Adipose tissue (tissue), 3 donors: ENCODE results near the gene CIT. TPM values are rescaled to one million over a fixed set of nuclear protein-coding genes. Genes with fewer than 3 reads are reported as not detected.

Source experiments
- H3K27ac ChIP-seq: one replicate; pipeline ENCODE4 v1.5.1; 2013; ENCODE audit warnings: low read depth, low read length
- WGBS, 3 donors: extraction: QIAGEN DNeasy Blood & Tissue Kit; methylation state at CpG; one replicate each; pipeline ENCODE4 v1.1.7; 2013; 5-methylcytosine and 5-hydroxymethylcytosine counted together
- polyA plus RNA-seq, 3 donors: library from polyadenylated mRNA; stranded (reverse); fragments of 200-250 nt; gene quantifications; one replicate each; pipeline ENCODE4 v1.2.3, GENCODE V29; 2013
- donor health status: healthy with polysubstance abuse.
- donor health status: Bipolar disorder and iron deficiency.
- donor health status: healthy.

CIT gene
- polyA plus RNA-seq, 3 donors = 0.45 to 0.86 (median 0.67) TPM

DNA sequence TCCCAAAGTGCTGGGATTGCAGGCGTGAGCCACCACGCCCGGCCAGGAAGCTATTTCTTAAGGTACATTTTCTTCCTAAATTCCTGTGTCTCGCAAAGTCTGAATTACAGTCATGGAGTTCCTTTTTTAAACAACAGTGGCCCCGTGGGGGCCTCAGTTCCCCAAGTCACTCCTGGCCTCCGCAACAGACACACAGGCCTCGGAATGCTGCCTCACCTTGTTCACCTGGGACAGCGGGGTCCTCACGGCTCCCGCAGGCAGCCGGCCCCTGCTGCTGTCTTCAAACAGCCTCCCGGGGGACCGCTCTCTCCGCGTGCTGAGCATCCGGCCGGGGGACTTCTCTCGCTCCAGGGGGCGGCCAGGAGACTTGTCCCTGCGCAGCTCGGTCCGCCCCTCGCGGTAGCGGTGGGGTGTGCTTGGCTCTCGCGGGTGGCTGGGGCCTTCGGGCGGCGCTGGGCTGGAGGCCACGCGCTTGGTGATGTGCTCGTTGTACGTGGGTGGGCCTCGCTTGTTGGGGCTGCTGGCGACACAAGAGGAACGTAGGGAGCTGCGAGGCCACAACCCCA lies 187.1 kb downstream of the CIT start:
- WGBS, 3 donors = 95 to 98% (median 96%) methylated on average over 38 of the region's 38 CpGs
- H3K27ac ChIP-seq = no peak overlapping the region

DNA sequence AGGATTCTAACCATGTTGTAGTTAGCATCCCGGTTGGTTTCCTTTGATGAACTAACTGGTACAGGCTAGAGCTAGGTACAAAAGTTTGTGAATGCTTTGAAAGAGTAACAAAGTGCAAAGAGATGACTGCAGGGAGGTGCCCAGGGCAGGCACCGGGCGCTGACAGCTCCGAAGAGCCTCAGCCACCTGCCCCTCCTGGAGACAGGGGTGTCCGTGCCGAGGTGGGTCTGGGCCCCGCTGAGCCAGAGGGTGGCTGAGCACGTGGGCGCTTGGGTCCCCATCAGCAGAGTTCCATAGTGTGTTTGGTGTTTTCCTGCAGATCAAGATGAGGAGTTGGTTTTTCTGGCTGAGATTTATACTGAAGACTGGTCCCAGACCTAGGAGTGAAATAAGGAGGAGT lies 189.2 kb downstream of the CIT start:
- H3K27ac ChIP-seq = no peak overlapping the region
- WGBS, 3 donors = 89 to 94% (median 93%) methylated on average over 9 of the region's 9 CpGs

DNA sequence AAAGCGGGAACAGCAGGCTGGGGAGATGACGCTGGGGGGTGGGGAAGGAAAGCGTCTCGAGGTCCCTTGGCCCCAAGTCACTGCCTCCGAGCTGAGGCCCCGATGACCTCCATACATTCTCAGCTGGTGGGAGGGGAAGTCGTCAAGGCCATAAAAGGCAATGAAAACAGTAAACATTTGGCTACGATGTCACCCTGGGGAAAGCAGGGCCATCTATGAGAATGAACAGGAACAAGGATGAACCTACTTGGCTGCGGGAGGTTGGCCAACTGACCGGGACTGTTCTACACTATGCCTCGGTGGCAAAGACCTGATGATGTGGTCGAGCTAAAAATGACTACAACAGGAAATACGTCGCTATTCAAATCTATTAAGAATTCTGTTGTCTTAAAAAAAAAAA lies 189.7 kb downstream of the CIT start:
- WGBS, 3 donors = 56 to 83% (median 62%) methylated on average over 14 of the region's 14 CpGs
- H3K27ac ChIP-seq = no peak overlapping the region

DNA sequence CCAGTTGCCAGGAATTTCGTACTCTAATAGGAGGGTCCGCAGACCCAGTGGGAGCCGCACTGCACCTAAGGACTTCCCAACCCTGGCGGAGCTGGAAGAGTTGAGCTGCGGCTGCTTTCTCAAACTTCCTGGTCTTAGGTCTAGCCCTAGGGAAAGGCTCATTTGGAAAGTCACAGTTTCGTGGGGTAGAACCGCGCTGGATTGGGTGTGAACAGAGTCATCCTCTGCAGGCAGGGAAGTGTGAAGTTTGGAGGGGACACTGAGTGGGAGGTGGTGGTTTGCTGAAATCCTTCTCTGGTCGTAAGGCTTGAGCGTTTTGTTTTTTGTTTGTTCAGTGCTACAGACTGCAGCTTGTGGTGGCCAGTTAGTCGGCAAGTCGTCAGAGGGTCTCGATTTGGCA lies 190.3 kb downstream of the CIT start:
- H3K27ac ChIP-seq = no peak overlapping the region
- 71 to 87% (median 80%) methylated on average over 13 of the region's 13 CpGs for WGBS, 3 donors

DNA sequence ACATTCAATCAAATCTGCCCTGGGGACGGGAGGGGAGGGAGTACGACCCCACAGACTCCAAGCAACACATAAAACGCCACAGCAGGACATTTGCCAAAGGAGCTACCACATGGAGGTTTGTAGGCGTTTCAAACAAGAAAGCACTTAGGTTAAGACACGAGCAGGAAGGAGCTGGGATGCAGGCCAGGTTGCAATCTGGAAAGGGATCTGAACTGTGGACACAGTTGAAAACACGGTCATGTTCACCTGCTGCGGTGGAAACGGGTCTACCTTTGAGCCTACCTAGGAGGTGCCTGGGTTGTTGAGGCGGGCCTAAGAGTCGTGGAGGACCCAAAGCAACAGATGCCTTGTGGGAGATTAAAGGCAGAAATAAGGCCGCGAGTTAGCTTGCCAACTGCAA lies 190.8 kb downstream of the CIT start:
- WGBS, 3 donors = 69 to 79% (median 76%) methylated on average over 12 of the region's 12 CpGs
- H3K27ac ChIP-seq = no peak overlapping the region

DNA sequence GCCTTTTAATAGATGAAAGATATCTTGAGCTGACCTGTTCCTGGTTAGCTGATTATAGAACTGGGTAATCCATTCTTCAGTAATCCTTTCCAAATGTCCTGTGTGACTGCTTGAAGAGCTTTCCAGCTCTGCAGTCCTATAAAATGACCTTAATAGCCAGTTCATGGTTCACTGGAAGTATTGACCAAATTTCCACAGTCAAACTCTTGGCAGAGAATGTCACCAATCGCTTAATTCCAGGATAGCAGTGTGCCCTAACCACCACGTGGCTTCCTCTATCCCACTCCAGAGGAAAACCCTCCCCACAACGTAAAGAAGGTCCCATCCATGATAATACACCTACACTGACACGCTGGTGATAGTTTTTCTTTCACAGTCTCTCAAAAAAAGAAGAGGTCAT lies 191.7 kb downstream of the CIT start:
- WGBS, 3 donors = 77 to 88% (median 80%) methylated on average over 4 of the region's 4 CpGs
- H3K27ac ChIP-seq = no peak overlapping the region

DNA sequence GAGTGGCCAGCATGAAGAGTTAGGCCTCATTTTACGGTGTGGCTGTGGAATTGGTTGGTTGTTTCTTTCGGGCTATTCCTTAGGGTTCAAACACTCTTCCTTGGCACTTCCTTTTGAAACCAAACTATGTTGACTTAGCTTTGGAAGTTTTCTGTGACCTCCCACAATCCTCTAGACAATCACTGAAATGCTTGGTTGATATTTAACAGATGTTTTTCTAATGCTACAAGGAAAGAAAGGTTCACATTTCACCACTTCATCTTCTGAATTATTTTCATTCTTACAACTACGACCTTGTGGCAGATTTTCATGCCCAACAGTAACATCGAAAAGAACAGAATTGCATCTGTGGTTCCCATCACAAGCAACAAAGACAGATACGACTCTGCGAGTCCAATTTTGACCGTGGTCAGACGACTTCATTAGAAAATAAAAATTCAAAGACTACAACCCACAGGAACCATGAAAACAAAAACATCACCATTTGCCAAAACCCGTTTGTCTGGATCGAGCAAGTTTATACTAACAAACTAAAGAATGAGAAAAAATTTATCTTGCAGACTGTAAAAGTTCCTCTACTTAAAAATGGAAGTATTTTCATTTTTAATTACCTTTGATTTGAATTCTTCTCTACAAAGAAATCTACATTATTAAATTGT lies 192.3 kb downstream of the CIT start:
- 54 to 70% (median 64%) methylated on average over 10 of the region's 10 CpGs for WGBS, 3 donors
- H3K27ac ChIP-seq = no peak overlapping the region

DNA sequence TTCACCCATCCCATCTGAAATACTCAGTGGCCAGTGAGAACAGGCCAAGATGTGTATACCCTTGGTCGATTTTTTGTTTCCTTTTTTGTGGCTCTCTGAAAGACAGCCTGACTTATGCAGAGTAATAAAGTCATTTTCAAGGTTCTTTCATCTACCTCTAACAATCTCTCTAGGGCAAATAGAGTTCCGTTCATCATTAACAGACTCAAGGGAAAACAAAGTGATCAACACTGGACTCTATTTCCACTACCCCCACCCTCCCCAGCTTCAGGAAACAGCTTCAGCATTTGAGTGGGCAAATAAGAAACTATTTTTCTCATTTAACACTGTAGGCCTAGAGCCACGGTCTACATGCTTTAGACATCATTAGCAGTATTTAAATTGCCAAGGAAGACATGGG lies 193.3 kb downstream of the CIT start:
- H3K27ac ChIP-seq = no peak overlapping the region
- 40 to 75% (median 69%) methylated on average over 3 of the region's 3 CpGs for WGBS, 3 donors

DNA sequence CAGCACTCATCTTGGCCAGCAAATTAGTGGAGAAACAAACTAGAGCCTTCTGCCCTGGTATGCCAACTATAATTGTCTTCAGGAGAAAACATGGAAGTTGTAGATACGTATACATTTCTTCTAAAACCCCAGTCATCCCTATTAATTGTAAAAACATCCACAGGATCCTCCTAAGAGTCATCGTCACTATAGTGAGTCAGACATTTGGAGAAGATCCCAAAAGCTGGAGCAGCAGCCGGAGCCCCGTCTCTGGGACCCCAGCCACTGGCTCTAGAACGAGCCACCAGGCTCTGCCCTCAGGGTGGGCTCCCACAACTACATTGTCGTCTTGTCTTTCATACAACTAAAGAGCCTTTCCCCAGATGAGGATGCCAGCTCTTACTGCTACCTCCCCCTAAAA lies 193.7 kb downstream of the CIT start:
- no peak overlapping the region for H3K27ac ChIP-seq
- WGBS, 3 donors = 57 to 78% (median 66%) methylated on average over 6 of the region's 6 CpGs

DNA sequence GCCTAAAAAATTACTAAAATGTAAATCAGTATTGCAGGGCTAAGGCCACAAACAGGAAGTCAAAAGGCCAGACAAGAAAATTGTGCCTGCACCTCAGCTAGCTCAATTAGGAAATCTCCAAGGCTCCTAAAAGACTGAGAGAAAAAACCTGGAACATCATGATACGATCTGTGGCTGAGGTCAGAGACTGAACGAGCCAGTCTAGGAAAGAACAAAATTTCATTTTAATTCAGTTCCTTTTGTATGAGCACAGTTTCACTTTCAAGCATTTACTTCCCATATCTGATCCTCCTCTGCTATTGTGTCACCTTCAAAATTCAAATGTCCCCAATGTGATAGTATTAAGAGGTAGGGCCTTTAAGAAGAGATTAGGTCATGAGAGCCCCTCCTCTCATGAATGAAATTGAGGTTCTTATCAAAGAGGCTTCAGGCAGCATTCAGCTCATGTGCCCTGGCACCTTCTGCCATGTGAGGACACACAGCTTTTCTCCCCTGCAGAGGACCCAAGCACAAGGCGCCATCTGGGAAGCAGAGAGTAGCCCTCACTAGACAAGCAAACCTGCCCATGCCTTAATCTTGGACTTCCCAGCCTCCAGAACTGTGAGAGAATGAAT lies 194.4 kb downstream of the CIT start:
- 44 to 89% (median 50%) methylated on average over 3 of the region's 3 CpGs for WGBS, 3 donors
- no peak overlapping the region for H3K27ac ChIP-seq

DNA sequence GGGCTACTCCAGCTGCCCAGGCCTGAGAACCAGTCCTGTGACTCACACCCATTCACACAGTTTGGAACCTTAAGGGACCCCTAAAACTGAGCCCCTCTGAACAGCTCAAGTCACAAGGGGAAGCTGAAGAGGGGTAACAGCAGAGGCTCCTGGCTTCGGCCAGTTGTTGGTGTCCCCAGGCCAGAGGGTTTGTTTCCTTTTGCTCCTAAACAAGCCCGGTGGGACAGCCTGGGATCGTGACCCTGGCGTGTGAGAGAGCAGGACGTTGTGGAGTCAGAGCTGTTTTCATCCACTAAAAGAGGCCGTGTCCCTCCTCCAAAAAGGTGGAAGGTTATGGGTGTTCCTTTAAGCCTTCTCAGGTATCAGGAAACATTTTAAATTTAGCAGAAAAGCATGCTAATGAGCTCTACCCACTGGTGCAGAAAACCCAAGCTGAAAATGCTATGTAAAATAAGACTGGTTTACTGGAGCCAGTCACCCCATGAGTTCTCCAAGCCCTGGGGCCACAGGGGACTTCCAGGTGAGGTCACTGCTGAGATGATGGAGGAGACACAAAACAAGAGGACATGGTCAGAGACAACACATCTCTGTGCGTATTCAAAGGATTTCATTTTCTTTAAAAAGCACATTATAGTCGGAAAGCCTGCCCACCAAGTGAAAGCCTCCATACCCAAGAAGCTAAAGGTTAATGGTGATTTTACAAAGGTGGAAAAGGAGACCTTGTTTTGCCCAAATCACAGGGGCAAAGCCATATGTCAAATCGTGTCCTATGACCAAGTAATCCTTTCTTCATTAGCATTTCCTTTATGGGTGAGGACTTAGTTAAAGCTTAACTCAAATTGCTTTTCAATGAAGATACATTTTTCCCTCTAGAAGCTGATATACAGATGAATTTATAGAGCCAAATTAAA lies 195.1 kb downstream of the CIT start:
- H3K27ac ChIP-seq = no peak overlapping the region
- 72 to 88% (median 83%) methylated on average over 9 of the region's 9 CpGs for WGBS, 3 donors

DNA sequence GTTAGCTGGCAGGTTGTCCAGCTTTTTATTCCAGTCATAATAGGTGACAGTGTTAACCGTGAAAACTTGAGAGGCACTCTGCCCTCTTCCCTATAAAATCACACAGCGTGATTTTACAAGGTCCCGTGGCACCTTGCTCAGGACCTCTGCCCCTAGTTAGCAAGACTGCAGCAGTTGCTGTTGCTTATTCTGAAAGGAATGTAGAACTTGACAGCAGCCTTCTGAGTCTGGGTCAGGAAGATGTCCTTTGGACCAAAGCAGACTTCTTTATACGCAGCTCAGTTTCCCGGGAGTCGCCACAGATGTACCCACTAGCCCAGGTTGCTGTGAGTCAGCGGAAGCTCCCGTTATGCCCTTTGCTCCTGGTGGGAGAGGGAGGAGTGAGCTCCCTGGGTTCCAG lies 196.0 kb downstream of the CIT start:
- H3K27ac ChIP-seq = no peak overlapping the region
- 82 to 88% (median 83%) methylated on average over 8 of the region's 8 CpGs for WGBS, 3 donors

DNA sequence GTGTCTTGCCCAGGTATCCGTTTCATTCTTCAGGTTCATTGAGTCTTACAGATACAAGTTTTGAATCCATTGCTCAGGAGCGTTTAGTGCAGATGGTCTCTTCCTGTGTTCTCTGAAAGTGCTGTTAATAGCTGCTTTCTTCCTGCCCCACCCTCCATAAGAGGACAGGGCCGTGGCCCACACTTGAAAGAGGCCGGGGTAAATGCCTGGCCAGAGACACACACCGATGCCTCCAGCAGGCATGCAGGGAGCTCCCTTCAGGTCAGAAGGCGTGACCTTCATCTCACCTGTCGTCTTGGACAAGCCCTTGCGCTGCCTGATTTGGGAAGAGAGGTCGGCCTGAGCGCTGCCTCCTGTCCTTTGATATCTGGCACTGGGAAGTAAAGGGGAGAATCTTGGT lies 197.6 kb downstream of the CIT start:
- WGBS, 3 donors = 85 to 89% (median 86%) methylated on average over 10 of the region's 10 CpGs
- no peak overlapping the region for H3K27ac ChIP-seq

DNA sequence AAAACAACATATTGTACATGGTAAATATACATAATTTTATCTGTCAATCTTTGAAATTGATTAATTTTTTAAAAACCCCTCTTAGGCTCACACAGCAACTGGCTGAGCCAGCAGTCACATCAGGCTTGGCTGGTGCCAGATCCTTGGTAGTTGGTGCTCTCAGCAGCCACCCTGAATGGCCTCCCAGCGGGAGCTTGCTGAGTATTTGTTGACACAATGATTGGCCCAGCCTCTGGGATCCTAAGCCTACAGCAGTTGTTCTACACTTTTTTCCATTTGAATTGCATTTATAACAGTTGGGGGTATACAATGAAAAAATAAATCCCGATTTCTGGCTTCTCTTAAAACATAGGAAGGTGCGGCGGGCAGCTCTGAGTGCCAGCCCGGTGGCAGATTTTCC lies 198.0 kb downstream of the CIT start:
- 83 to 96% (median 86%) methylated on average over 5 of the region's 5 CpGs for whole genome bisulfite sequencing, 3 donors
- no peak overlapping the region for H3K27ac ChIP-seq

DNA sequence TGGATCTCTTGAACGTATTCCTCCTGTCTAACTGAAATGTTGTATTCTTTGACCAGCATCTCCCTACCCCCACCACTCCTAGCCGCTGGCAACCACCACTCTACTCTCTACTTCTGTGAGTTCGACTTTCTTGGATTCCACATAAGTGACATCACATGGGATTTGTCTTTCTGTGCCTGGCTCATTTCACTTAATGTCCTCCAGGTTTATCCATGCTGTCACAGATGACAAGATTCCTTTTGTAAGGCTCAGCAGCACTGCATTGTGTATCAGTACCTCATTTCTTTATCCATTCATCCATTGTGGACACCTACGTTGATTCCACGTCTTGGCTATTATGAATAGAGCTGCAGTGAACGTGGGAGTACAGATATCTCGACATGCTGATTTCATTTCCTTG lies 198.7 kb downstream of the CIT start:
- no peak overlapping the region for H3K27ac ChIP-seq

DNA sequence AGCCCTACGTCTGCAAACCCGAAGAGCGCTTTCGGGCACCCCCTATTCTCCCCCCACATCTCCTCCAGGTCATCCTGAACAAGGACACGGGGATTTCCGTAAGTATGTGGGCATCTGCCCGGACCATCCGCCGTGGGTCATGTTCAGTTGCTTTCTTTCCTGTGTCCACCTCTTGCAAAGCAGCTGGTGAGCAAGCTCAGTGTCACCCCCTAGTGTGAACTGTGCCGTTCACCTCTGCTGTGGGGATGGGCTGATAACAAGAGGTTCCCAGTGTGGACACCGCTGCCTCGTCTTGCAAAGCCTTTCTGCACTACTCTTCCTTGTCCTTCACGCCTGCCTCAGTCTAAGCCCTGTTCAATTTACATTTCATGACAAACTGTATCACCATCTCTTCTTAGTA lies 200.5 kb downstream of the CIT start:
- H3K27ac ChIP-seq = no peak overlapping the region
- WGBS, 3 donors = 89 to 93% (median 90%) methylated on average over 13 of the region's 13 CpGs

More for the DNA sequence above, 198.7 kb downstream of the CIT start:
- 80 to 86% (median 82%) methylated on average over 7 of the region's 7 CpGs for WGBS, 3 donors

DNA sequence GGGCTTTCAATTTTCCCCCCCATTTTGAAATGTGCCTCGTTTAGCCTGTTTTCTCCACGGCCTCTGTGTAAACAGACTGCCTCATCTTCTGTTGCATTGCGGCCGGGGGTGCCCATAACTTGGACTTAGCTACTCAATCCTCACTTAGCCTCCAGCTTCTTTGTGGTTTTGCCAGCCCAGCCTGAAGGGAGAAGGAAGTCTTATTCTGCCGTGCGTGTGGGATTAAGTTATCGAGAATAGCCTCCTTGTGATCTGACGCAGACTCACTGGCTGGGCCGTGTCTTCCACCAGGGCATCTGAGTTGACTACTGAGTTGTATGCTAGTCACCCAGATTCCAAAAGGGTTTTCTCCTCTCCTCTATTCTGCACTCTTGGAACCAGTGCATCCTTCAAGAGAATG lies 201.1 kb downstream of the CIT start:
- no peak overlapping the region for H3K27ac ChIP-seq
- WGBS, 3 donors = 78 to 90% (median 85%) methylated on average over 9 of the region's 9 CpGs

DNA sequence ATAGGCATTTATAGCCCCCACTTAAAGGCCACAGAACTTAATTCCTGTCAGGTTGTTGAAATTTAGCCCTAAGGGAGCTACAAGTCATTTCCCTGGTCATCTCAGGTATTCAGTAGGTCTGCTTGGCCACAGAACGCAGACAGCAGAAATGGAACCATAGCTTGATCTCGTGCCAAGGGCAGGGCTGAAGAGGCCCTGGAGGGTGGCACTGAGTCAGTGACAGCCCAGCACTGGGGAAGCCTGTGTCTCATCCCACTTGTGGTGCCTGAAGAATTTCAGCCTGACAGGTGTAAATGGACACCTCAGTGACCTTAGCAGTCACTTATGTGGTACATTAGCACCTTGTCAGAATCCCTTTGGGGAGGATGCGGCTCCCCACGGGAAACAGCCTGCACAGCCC lies 202.6 kb downstream of the CIT start:
- WGBS, 3 donors = 84 to 95% (median 90%) methylated on average over 4 of the region's 4 CpGs

DNA sequence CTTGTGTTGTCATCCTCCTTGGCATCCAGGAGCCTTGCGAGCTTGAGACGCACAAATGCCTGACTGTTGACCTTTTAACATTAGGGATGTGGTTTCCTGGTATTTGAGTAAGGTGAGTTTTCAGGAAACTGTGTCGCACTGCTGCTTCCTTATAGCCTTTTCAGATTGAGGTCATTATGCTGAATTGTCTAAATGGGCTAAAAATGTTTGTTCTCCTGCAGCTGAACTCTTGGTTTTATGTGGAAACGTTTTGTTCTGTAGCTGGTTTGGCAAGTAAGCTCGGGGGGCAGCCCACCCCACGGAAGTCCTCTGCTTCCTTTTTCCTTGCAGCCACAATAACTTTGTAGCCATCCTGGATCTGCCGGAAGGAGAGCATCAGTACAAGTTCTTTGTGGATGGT lies 203.5 kb downstream of the CIT start:
- H3K27ac ChIP-seq = no peak overlapping the region
- WGBS, 3 donors = 42 to 77% (median 42%) methylated on average over 7 of the region's 7 CpGs

More for the DNA sequence above, 202.6 kb downstream of the CIT start:
- no peak overlapping the region for H3K27ac ChIP-seq
